ENCODE data around the gene IRX5. TPM values are rescaled to one million over a fixed set of nuclear protein-coding genes. Genes with fewer than 3 reads are reported as not detected.

IRX5 gene
- under 1 TPM; 0.13 to 0.15 TPM for total RNA-seq

- POLR2A ChIA-PET: no interaction called here
- CTCF ChIA-PET: no interaction called here
These were observed at the start of gene IRX5 for GRCh38 chr16:54930005-54930868. IRX5 (plus strand) TSS chr16:54930865; CDS start chr16:54931199, 334 bp downstream.

- ChIA-PET CTCF (no interaction called here), POLR2A (no interaction called here)
These were observed 48.1 kb upstream of the IRX5 start for GRCh38 chr16:54882556-54882955.

GRCh38 chr16:54883358-54883757 is 47.3 kb upstream of the IRX5 start:
- ChIA-PET POLR2A (no interaction called here), CTCF (no interaction called here)

- CTCF ChIA-PET: no interaction called here
- POLR2A ChIA-PET: no interaction called here
These were observed 44.6 kb upstream of the IRX5 start for GRCh38 chr16:54886078-54886477.

GRCh38 chr16:54890381-54890780 is 40.3 kb upstream of the IRX5 start:
- ChIA-PET CTCF (no interaction called here), POLR2A (no interaction called here)

- CTCF ChIA-PET: no interaction called here
- POLR2A ChIA-PET: no interaction called here
These were observed 39.3 kb upstream of the IRX5 start for GRCh38 chr16:54891346-54891745.

- ChIA-PET CTCF (no interaction called here), POLR2A (no interaction called here)
These were observed 37.7 kb upstream of the IRX5 start for GRCh38 chr16:54892981-54893380.

- ChIA-PET CTCF (no interaction called here), POLR2A (no interaction called here)
These were observed 32.7 kb upstream of the IRX5 start for GRCh38 chr16:54897930-54898329.

- ChIA-PET CTCF (no interaction called here), POLR2A (no interaction called here)
These were observed 29.1 kb upstream of the IRX5 start for GRCh38 chr16:54901606-54902005.

GRCh38 chr16:54903047-54903446 is 27.6 kb upstream of the IRX5 start:
- POLR2A ChIA-PET: no interaction called here
- CTCF ChIA-PET: no interaction called here

GRCh38 chr16:54911079-54911478 is 19.6 kb upstream of the IRX5 start:
- POLR2A ChIA-PET: no interaction called here
- CTCF ChIA-PET: no interaction called here

GRCh38 chr16:54912720-54913119 is 17.9 kb upstream of the IRX5 start:
- ChIA-PET CTCF (no interaction called here), POLR2A (no interaction called here)

- ChIA-PET CTCF (no interaction called here), POLR2A (no interaction called here)
These were observed 9.3 kb upstream of the IRX5 start for GRCh38 chr16:54921206-54921824.

- ChIA-PET POLR2A (no interaction called here), CTCF (no interaction called here)
These were observed 7.6 kb upstream of the IRX5 start for GRCh38 chr16:54923055-54923473.

GRCh38 chr16:54923988-54924387 is 6.7 kb upstream of the IRX5 start:
- CTCF ChIA-PET: no interaction called here
- POLR2A ChIA-PET: no interaction called here

GRCh38 chr16:54926166-54926838 is 4.4 kb upstream of the IRX5 start:
- CTCF ChIA-PET: no interaction called here
- POLR2A ChIA-PET: no interaction called here

GRCh38 chr16:54927125-54928015 is 3.3 kb upstream of the IRX5 start:
- POLR2A ChIA-PET: no interaction called here

GRCh38 chr16:54928016-54928356 is 2.7 kb upstream of the IRX5 start:
- POLR2A ChIA-PET: no interaction called here
- CTCF ChIA-PET: no interaction called here

More at GRCh38 chr16:54927125-54928015, 3.3 kb upstream of the IRX5 start:
- CTCF ChIA-PET: no interaction called here

GRCh38 chr16:54928411-54929089 is 2.1 kb upstream of the IRX5 start:
- ChIA-PET CTCF (no interaction called here), POLR2A (no interaction called here)

Data from activated CD8-positive, alpha-beta memory T cell treated with anti-CD3 and anti-CD28 coated beads for 36 hours (primary cell).